ENCODE data around the gene IL36G. TPM values are rescaled to one million over a fixed set of nuclear protein-coding genes. Genes with fewer than 3 reads are reported as not detected.

IL36G gene
- not detected in 2 replicates for total RNA-seq (2014; rRNA removed; shearing (Covaris generic))

GRCh38 chr2:112977559-112978056, at the start of gene IL36G:
Gene IL36G (plus strand): TSS chr2:112978006. CDS start chr2:112978639, 633 bp downstream.

GRCh38 chr2:113005030-113005509, 27.3 kb downstream of the IL36G start, which contains the start of gene IL36A:
Gene IL36A (plus strand): TSS chr2:113005459. CDS start chr2:113005872, 413 bp downstream.

Small RNAs within 50 kb of the gene (small RNA-seq; reads per million reads assigned to genes)
- not detected for gene HMGN2P23

Other genes starting within 250 kb of the IL36G start
- gene CKAP2L, start 213.4 kb upstream of the IL36G start, total RNA-seq (2014; rRNA removed; shearing (Covaris generic)) = 14.0 and 17.8 TPM in 2 replicates
- gene IL1A, start 193.5 kb upstream of the IL36G start, total RNA-seq (2014; rRNA removed; shearing (Covaris generic)) = 4.2 and 8.8 TPM in 2 replicates
- gene IL1B, start 141.2 kb upstream of the IL36G start, total RNA-seq (2014; rRNA removed; shearing (Covaris generic)) = 11.6 and 13.3 TPM in 2 replicates
- gene IL37, start 66.8 kb upstream of the IL36G start, total RNA-seq (2014; rRNA removed; shearing (Covaris generic)) = 1.0 and 2.1 TPM in 2 replicates
- not detected in 2 replicates for gene IL36A, start 27.5 kb downstream of the IL36G start, total RNA-seq (2014; rRNA removed; shearing (Covaris generic))
- gene IL36B, start 74.9 kb downstream of the IL36G start, total RNA-seq (2014; rRNA removed; shearing (Covaris generic)) = not detected in 2 replicates
- not detected in 2 replicates for gene IL36RN, start 81.2 kb downstream of the IL36G start, total RNA-seq (2014; rRNA removed; shearing (Covaris generic))
- not detected in 2 replicates for gene IL1F10, start 90.0 kb downstream of the IL36G start, total RNA-seq (2014; rRNA removed; shearing (Covaris generic))
- gene IL1RN, start 149.6 kb downstream of the IL36G start, total RNA-seq (2014; rRNA removed; shearing (Covaris generic)) = not detected in 2 replicates
- gene PSD4, start 196.0 kb downstream of the IL36G start, total RNA-seq (2014; rRNA removed; shearing (Covaris generic)) = 3.8 and 5.1 TPM in 2 replicates